Endothelial cell of umbilical vein (primary cell): Measurements from ENCODE around the gene CEP350. TPM values are rescaled to one million over a fixed set of nuclear protein-coding genes. Genes with fewer than 3 reads are reported as not detected.

Experiments used
- BruUV-seq: library from RNA; stranded (reverse); fragments of 400-500 nt; replicated peaks from 2 replicates; lab custom pipeline; 2021; lab: Mats Ljungman, UMichigan
- CTCF ChIA-PET: fragments of 300-600, 350-600 bp; sonication (Branson Sonifier 250); formaldehyde crosslinking; loops from one replicate; lab custom pipeline; 2021; ENCODE audit warnings: antibody characterized with exemption, inconsistent platforms; lab: Charles Lee
- POLR2A ChIA-PET: fragments of 300-600, 350-600 bp; sonication (Branson Sonifier 250); formaldehyde crosslinking; loops from one replicate; lab custom pipeline; 2021; ENCODE audit warnings: antibody characterized with exemption, inconsistent platforms; lab: Charles Lee
- DNase-seq: peaks from one replicate; pipeline ENCODE4 v3.0.0-alpha.2; 2011; ENCODE audit warnings: low read depth, low spot score
- FAIRE-seq: peaks from 2 replicates; lab custom pipeline; 2011; peaks lifted over from hg19 to GRCh38; lab: Jason Lieb, UNC
- H2AFZ ChIP-seq: 2 replicates; pipeline ENCODE4 v1.6.0; 2012; ENCODE audit warnings: low read depth, low read length, control low read depth, inconsistent platforms
- H3K27ac ChIP-seq: 2 replicates; pipeline ENCODE4 v1.5.1; 2011; ENCODE audit warnings: low read depth, mild to moderate bottlenecking, control low read depth, low read length, moderate library complexity; ENCODE audit not compliant: insufficient read depth
- H3K27me3 ChIP-seq, 2 experiments: 2 replicates each; pipeline versions ENCODE4 v1.6.0 to v1.6.1; 2011; ENCODE audit warnings: low read length in 2 of 2, mixed read lengths in 1 of 2; ENCODE audit not compliant: control insufficient read depth in 2 of 2, insufficient read depth in 2 of 2
- H3K36me3 ChIP-seq, 2 experiments: 2 replicates in 1 of 2; 3 replicates in 1 of 2; pipeline ENCODE4 v1.5.1; 2011; ENCODE audit warnings: low read length in 2 of 2, mild to moderate bottlenecking in 1 of 2, moderate library complexity in 1 of 2; ENCODE audit not compliant: control insufficient read depth in 2 of 2, insufficient read depth in 2 of 2; ENCODE audit errors: extremely low read depth in 1 of 2
- H3K4me1 ChIP-seq: 3 replicates; pipeline ENCODE4 v1.5.1; 2011; ENCODE audit warnings: mild to moderate bottlenecking, low read length; ENCODE audit not compliant: control insufficient read depth, insufficient read depth; ENCODE audit errors: extremely low read depth
- H3K4me2 ChIP-seq: 2 replicates; pipeline ENCODE4 v1.6.1; 2011; ENCODE audit warnings: low read length, control low read depth, mixed read lengths; ENCODE audit not compliant: insufficient read depth
- H3K4me3 ChIP-seq, 3 experiments: fragments of 200-600 bp in 1 of 3; sonication (generic), shearing (Covaris generic) in 1 of 3; replicated peaks in 1 of 3; 2 replicates each; pipeline ENCODE4 v1.5.1; 2011 to 2016; ENCODE audit warnings: control low read depth in 3 of 3, low read length in 3 of 3, mild to moderate bottlenecking in 2 of 3, inconsistent platforms in 1 of 3, low read depth in 1 of 3, moderate library complexity in 1 of 3; ENCODE audit not compliant: insufficient read depth in 1 of 3
- H3K79me2 ChIP-seq: 2 replicates; pipeline ENCODE4 v1.6.0; 2012; ENCODE audit warnings: low read length, inconsistent platforms; ENCODE audit not compliant: control insufficient read depth, insufficient read depth
- H3K9ac ChIP-seq: replicated peaks from 2 replicates; pipeline ENCODE3; 2011; ENCODE audit warnings: low read length, control low read depth; ENCODE audit not compliant: insufficient read depth; ENCODE audit errors: extremely low read depth
- H3K9me1 ChIP-seq: replicated peaks from 3 replicates; pipeline ENCODE4 v1.6.0; 2011; ENCODE audit warnings: mild to moderate bottlenecking, low read length; ENCODE audit not compliant: control insufficient read depth, insufficient read depth; ENCODE audit errors: extremely low read depth
- H3K9me3 ChIP-seq: replicated peaks from 2 replicates; pipeline ENCODE4 v1.5.1; 2012; ENCODE audit warnings: low read length, inconsistent platforms; ENCODE audit not compliant: control insufficient read depth, insufficient read depth
- H4K20me1 ChIP-seq: replicated peaks from 2 replicates; pipeline ENCODE3; 2011; ENCODE audit warnings: mild to moderate bottlenecking, low read length; ENCODE audit not compliant: control insufficient read depth, insufficient read depth; ENCODE audit errors: extremely low read depth
- CTCF ChIP-seq, 2 donors: IDR thresholded peaks; 1 replicate in 1 of 2; 2 replicates in 1 of 2; pipeline ENCODE4 v1.5.1; 2011; ENCODE audit warnings: low read length in 2 of 2, mild to moderate bottlenecking in 2 of 2, moderate library complexity in 2 of 2, control low read depth in 1 of 2, inconsistent platforms in 1 of 2, low read depth in 1 of 2; ENCODE audit not compliant: insufficient read depth in 1 of 2; ENCODE audit errors: extremely low read depth in 1 of 2
- EZH2 ChIP-seq: IDR thresholded peaks from 2 replicates; pipeline ENCODE4 v1.6.1; 2012; ENCODE audit warnings: borderline replicate concordance, low read depth, mild to moderate bottlenecking, moderate library complexity, low read length, inconsistent platforms; ENCODE audit not compliant: severe bottlenecking
- FOS ChIP-seq: IDR thresholded peaks from 2 replicates; pipeline ENCODE4 v1.6.1; 2011; ENCODE audit warnings: mild to moderate bottlenecking, low read length, moderate library complexity, borderline replicate concordance; ENCODE audit not compliant: insufficient read depth
- GATA2 ChIP-seq: IDR thresholded peaks from 2 replicates; pipeline ENCODE4 v1.7.0; 2011; ENCODE audit warnings: low read depth, mild to moderate bottlenecking, moderate library complexity, mixed read lengths, low read length; ENCODE audit not compliant: insufficient read length, insufficient read depth
- JUN ChIP-seq: IDR thresholded peaks from 2 replicates; pipeline ENCODE4 v1.6.1; 2011; ENCODE audit warnings: borderline replicate concordance, low read depth; ENCODE audit not compliant: insufficient read length, insufficient read depth
- MYC ChIP-seq: IDR thresholded peaks from one replicate; pipeline ENCODE4 v1.6.1; 2011; ENCODE audit warnings: mild to moderate bottlenecking, low read depth, low read length
- POLR2A ChIP-seq: IDR thresholded peaks from 2 replicates; pipeline ENCODE4 v1.6.1; 2012; ENCODE audit warnings: low read depth, mild to moderate bottlenecking, control low read depth, low read length
- POLR2AphosphoS5 ChIP-seq: IDR thresholded peaks from 2 replicates; pipeline ENCODE4 v1.6.1; 2012; ENCODE audit warnings: low read depth, mild to moderate bottlenecking, control low read depth, low read length, moderate library complexity; ENCODE audit not compliant: insufficient read depth
- dilution Hi-C: fragments of 300-500 bp; cut with MboI; formaldehyde crosslinking; loops from one replicate; pipeline ENCODE4 v1.15.0; 2019; ENCODE audit warnings: low sequenced_read_pairs; ENCODE audit not compliant: extremely low pct_ligation_motif_present
- intact Hi-C: fragments of 100-400 bp; cut with micrococcal nuclease; formaldehyde crosslinking; loops from one replicate; pipeline ENCODE4 v1.10.0; 2022
- polyA plus RNA-seq, 4 experiments: library from polyadenylated mRNA; depleted of rRNA in 3 of 4; stranded (reverse) in 3 of 4; unstranded in 1 of 4; fragments of >200 nt; gene quantifications; 2 replicates each; pipeline versions ENCODE4 v1.2.1 to v1.2.3, GENCODE V29; 2011 to 2012; ENCODE audit warnings: missing spikeins in 1 of 4
- total RNA-seq: library from RNA; stranded (reverse); gene quantifications from 2 replicates; pipeline ENCODE4 v1.2.3, GENCODE V29; 2021
- TF ChIP-seq, protein P1 (sequence below): IDR thresholded peaks from 2 replicates; pipeline ENCODE4 v1.6.1; 2011; ENCODE audit not compliant: insufficient read depth, insufficient read length

The CEP350 gene
- total and polyA plus RNA-seq, 2 donors (not counting 3 experiments of a cell fraction or from before 2014, with no cell fraction given), result 4.8 to 30.1 TPM

DNA sequence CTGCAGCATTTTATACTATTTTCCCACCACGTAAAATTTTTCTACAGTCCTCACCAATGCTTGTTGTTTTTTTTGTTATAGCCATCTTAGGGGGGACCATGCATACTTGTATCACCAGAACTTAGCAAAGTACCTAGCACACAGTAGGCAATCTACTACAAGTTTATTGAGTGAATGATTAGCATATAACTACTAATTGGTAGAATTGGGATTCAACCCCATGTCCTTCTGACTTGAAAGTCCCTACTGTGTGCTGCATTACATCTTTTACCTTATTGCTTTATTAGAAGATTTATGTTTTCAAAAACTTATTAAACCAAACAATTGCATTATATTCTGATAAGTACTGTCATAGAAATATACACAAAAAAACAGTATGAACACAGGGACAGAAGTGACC is 92.1 kb downstream of the CEP350 start:
- no TSS peak for BruUV-seq
- Histone ChIP-seq H4K20me1 (no peaks in the 10 kb centered on the region), H3K79me2 (no peaks in the 10 kb centered on the region), H3K27ac (no peak overlapping the region), H2AFZ (no peak overlapping the region), H3K27me3 (no peaks in the 10 kb centered on the region), H3K9ac (no peak overlapping the region), H3K36me3 (peaks cover 6 to 8% of the 10 kb centered on the region in 2 experiments), H3K9me3 (no peaks in the 10 kb centered on the region), H3K4me1 (peaks cover 12% of the 10 kb centered on the region), H3K9me1 (no peaks in the 10 kb centered on the region), H3K4me2 (no peak overlapping the region), H3K4me3 (no peak overlapping the region)
- POLR2A ChIA-PET, result no interaction called here
- no peak for DNase-seq
- intact Hi-C loops (no loop called here), dilution Hi-C loops (no loop called here)
- CTCF ChIA-PET, result interaction anchor here (1.6 kb wide), 1 partner anchor 14 kb away, joined by 5 read pairs; no protein-coding TSS in a partner anchor
- no peak for FAIRE-seq
- TF ChIP-seq MYC (no peak), POLR2A (no peak), JUN (no peak), CTCF (IDR thresholded peaks at IDR 0.05; ENCODE audit: extremely low read depth in 1 of 2, insufficient read depth in 1 of 2, low read depth in 1 of 2, low read length in 2 of 2) (no peak), FOS (no peak), EZH2 (no peak), GATA2 (no peak), POLR2AphosphoS5 (no peak)
- TF ChIP-seq, protein P1, sequence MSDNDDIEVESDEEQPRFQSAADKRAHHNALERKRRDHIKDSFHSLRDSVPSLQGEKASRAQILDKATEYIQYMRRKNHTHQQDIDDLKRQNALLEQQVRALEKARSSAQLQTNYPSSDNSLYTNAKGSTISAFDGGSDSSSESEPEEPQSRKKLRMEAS, result no peak
